ENCODE measurements around the gene EPN1. TPM values are rescaled to one million over a fixed set of nuclear protein-coding genes. Genes with fewer than 3 reads are reported as not detected.

Gene EPN1
- total RNA-seq, 1 donor from 2014 or later: 145 TPM

DNA sequence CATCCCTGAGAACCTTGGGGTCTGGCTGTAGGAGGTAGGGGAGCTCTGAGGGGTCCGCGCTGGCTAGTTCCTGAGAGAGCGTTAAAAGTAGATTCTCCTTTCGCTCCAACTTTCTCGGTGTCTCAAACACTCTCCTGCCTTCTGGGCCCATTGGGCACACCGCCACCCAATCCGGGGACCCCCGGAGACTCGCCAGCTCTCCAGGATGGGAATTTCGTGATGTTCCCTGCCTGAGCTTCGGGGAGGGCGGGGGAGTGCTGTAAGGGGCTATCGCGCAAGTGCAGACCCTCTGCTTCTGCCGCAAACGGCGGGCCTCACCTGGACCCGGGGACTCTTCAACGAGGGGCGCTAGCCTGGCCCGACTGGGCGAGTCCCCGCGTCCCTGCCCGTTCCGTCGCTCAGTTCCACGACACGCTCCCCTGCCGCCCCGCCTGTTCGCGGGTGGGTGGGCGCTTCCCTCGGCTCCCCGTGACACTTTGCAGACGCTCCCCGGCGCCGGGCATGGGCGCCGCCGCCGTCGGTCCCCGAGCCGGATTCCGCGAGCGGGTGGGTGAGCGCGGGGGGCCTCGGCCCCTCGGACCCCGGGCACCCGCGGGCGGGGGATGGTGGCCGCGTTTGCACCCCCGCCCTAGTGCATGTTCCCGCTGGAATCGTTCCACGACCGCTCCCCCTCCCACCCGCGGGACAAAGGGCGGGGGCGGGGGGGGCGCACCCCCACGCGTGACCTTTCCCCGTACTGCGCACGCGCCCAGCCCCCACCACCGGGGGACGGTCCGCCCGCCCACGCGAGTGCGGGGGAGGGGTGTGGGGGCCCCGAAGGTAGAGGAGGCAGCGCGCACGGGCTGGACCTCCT lies 27.1 kb upstream of the EPN1 start, which contains the start of gene CCDC106:
Gene CCDC106 (plus strand): TSS at position 481 of the 853 bp plus-strand sequence. CDS start 835 bp downstream, outside the sequence.
- no peak for TF ChIP-seq EZH2 (IDR thresholded peaks at IDR 0.05; ENCODE audit: insufficient read depth, low read length)
- TF ChIP-seq, protein P1, sequence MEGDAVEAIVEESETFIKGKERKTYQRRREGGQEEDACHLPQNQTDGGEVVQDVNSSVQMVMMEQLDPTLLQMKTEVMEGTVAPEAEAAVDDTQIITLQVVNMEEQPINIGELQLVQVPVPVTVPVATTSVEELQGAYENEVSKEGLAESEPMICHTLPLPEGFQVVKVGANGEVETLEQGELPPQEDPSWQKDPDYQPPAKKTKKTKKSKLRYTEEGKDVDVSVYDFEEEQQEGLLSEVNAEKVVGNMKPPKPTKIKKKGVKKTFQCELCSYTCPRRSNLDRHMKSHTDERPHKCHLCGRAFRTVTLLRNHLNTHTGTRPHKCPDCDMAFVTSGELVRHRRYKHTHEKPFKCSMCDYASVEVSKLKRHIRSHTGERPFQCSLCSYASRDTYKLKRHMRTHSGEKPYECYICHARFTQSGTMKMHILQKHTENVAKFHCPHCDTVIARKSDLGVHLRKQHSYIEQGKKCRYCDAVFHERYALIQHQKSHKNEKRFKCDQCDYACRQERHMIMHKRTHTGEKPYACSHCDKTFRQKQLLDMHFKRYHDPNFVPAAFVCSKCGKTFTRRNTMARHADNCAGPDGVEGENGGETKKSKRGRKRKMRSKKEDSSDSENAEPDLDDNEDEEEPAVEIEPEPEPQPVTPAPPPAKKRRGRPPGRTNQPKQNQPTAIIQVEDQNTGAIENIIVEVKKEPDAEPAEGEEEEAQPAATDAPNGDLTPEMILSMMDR (IDR thresholded peaks at IDR 0.05; ENCODE audit: insufficient read depth, low read depth, low read length): no peak
- H3K27ac ChIP-seq (ENCODE audit: low read depth, low read length): peak within 1 kb of the TSS; percentile 65
- H3K4me1 ChIP-seq (ENCODE audit: insufficient read depth, low read length): peaks cover 24% of the 10 kb centered on the region
- peak within 1 kb of the TSS; percentile 96 for H3K4me2 ChIP-seq (ENCODE audit: low read length)
- peaks cover 16% of the 10 kb centered on the region for H3K36me3 Mint-ChIP-seq (ENCODE audit: low read depth, unreplicated experiment)
- FAIRE-seq (no peak), DNase-seq (ENCODE audit: low read depth) (peak; percentile 79)
- H3K9me3 ChIP-seq (ENCODE audit: insufficient read depth, low read depth, low read length): no peaks in the 10 kb centered on the region
- H3K79me2 ChIP-seq (ENCODE audit: insufficient read depth, low read length): peaks cover 37% of the 10 kb centered on the region
- H4K20me1 ChIP-seq (ENCODE audit: insufficient read depth, low read length): peaks cover 20% of the 10 kb centered on the region
- H3K4me3 ChIP-seq (ENCODE audit: insufficient read depth, low read depth, low read length): peak within 1 kb of the TSS; percentile 75
- peak within 1 kb of the TSS; percentile 85 for H3K9ac ChIP-seq (ENCODE audit: low read length)
- H3K27ac Mint-ChIP-seq (ENCODE audit: unreplicated experiment): peak within 1 kb of the TSS; percentile 47
- H2AFZ ChIP-seq (ENCODE audit: low read depth, low read length): peak within 1 kb of the TSS; percentile 85
- H3K36me3 ChIP-seq (ENCODE audit: insufficient read depth, low read length): peaks cover 9% of the 10 kb centered on the region
- no peaks in the 10 kb centered on the region for H3K27me3 ChIP-seq (ENCODE audit: insufficient read depth, low read length)
- no peaks in the 10 kb centered on the region for H3K27me3 Mint-ChIP-seq (ENCODE audit: low read depth, unreplicated experiment)
- H3K4me1 Mint-ChIP-seq (ENCODE audit: low read depth, unreplicated experiment): peaks cover 11% of the 10 kb centered on the region
- H3K9me3 Mint-ChIP-seq (ENCODE audit: unreplicated experiment): no peaks in the 10 kb centered on the region
- H3K4me3 Mint-ChIP-seq (ENCODE audit: unreplicated experiment): peak within 1 kb of the TSS; percentile 86

DNA sequence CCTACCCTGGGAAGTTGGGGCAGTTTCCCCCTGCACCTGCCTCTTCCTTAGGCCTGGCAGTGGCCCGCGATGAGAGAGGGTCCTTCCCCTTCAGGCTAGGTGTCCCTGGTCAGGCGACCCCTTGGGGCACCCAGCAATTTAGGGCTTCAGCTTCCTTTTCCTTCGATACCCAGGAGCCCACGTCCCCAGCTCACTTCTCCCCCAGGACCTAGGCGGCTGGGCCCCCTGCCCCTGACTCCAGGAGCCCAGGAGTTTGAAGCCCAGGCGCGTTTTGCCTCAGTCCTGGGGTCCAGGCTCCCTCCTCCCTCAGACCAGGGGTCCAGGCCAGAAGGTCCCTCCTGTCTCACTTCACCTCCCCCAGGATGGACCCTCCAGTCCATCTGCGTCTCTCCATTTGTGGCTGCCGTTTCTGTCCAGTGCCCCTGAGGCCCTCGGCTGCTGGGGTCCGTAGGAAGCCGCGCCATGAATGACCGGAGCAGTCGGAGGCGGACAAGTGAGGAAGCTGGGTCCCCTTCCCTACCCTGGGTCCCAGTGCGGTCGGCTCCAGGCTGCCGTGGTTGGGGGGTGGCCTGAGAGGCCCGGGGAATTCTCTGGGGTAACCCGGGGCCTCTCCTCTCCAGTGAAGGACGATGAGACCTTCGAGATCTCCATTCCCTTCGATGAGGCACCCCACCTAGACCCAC lies 26.3 kb upstream of the EPN1 start:
- peak overlapping the region; percentile 96 for H3K4me2 ChIP-seq (ENCODE audit: low read length)
- peak overlapping the region; percentile 75 for H3K4me3 ChIP-seq (ENCODE audit: insufficient read depth, low read depth, low read length)
- peaks cover 9% of the 10 kb centered on the region for H3K36me3 ChIP-seq (ENCODE audit: insufficient read depth, low read length)
- H3K9me3 Mint-ChIP-seq (ENCODE audit: unreplicated experiment): no peaks in the 10 kb centered on the region
- no peaks in the 10 kb centered on the region for H3K27me3 Mint-ChIP-seq (ENCODE audit: low read depth, unreplicated experiment)
- peak overlapping the region; percentile 85 for H2AFZ ChIP-seq (ENCODE audit: low read depth, low read length)
- no peaks in the 10 kb centered on the region for H3K27me3 ChIP-seq (ENCODE audit: insufficient read depth, low read length)
- FAIRE-seq (no peak), DNase-seq (ENCODE audit: low read depth) (no peak)
- H3K27ac ChIP-seq (ENCODE audit: low read depth, low read length): no peak overlapping the region
- TF ChIP-seq, protein P1 (IDR thresholded peaks at IDR 0.05; ENCODE audit: insufficient read depth, low read depth, low read length): no peak
- no peak for TF ChIP-seq EZH2 (IDR thresholded peaks at IDR 0.05; ENCODE audit: insufficient read depth, low read length)
- peaks cover 9% of the 10 kb centered on the region for H3K4me1 Mint-ChIP-seq (ENCODE audit: low read depth, unreplicated experiment)
- peaks cover 20% of the 10 kb centered on the region for H4K20me1 ChIP-seq (ENCODE audit: insufficient read depth, low read length)
- peak overlapping the region; percentile 12 for H3K27ac Mint-ChIP-seq (ENCODE audit: unreplicated experiment)
- H3K9me3 ChIP-seq (ENCODE audit: insufficient read depth, low read depth, low read length): no peaks in the 10 kb centered on the region
- peaks cover 20% of the 10 kb centered on the region for H3K4me1 ChIP-seq (ENCODE audit: insufficient read depth, low read length)
- peaks cover 32% of the 10 kb centered on the region for H3K79me2 ChIP-seq (ENCODE audit: insufficient read depth, low read length)
- peaks cover 16% of the 10 kb centered on the region for H3K36me3 Mint-ChIP-seq (ENCODE audit: low read depth, unreplicated experiment)
- peak overlapping the region; percentile 83 for H3K4me3 Mint-ChIP-seq (ENCODE audit: unreplicated experiment)
- peak overlapping the region; percentile 85 for H3K9ac ChIP-seq (ENCODE audit: low read length)

Measured in astrocyte (in vitro differentiated cells and primary cell).